Measurements from ENCODE around the gene FRMD4A.
"Not testable (repeated sequence)": the region's sequence is repeated elsewhere in the genome, so short reads cannot be mapped to it uniquely, and the experiment has no call there.

Gene FRMD4A

DNA sequence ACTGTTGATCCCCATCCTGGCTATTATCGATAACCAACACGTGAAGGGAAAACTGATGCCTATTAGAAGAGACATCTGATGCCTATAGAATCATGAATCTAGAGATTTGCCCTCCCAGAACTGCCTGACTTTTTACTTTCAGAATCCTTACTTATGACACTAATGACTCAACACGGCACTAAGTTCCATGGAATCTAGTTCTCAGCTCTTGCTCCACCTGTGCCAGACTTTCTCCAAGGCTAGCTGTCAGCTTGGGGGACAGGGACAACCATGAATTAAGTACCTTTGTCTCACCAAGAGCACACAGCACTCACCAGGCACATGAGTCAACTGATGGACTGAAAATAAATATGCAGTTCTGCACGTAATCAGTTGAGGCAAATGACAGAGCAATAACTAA, 184.2 kb downstream of the FRMD4A start:
- DNase-seq (ENCODE audit: low read depth), result no peak

DNA sequence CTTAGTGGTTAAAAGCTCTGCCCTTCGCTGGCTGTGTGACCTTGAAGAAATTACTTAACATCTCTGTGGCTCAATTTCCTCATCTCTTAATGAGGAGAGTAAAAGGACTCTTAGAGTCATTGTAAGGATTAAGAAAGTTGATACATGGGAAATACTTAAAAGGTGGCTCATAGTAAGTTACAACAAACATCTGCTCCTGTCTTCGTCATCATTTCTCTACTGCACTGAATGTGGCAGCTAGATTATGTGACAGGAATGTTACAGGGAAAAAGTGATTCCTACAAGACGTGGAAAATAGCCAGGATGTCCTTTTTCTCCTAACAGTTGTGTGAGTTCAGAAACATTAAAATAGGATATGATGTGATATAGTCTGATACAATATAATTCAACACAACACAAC, 184.7 kb downstream of the FRMD4A start:
- DNase-seq (ENCODE audit: low read depth), result no peak

DNA sequence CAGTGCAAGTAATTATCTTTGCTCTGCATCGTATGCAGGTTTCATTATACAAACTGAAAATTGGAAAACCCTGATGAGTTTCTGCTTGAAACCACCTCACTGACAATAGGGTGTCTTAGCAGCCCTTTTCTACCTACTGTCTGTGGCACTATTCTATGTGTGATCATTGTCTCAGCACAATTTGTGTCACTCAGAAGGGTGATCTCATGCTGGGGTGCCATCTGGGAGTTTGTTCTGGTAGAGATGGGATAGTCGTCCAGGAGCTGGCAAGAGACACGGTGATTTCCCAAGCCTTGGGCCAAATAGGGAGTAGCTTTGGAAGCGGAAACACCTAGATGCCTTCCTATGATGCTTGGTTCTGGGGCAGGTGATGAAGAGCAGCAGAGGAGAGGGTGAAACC, 186.3 kb downstream of the FRMD4A start:
- no peak for DNase-seq (ENCODE audit: low read depth)

DNA sequence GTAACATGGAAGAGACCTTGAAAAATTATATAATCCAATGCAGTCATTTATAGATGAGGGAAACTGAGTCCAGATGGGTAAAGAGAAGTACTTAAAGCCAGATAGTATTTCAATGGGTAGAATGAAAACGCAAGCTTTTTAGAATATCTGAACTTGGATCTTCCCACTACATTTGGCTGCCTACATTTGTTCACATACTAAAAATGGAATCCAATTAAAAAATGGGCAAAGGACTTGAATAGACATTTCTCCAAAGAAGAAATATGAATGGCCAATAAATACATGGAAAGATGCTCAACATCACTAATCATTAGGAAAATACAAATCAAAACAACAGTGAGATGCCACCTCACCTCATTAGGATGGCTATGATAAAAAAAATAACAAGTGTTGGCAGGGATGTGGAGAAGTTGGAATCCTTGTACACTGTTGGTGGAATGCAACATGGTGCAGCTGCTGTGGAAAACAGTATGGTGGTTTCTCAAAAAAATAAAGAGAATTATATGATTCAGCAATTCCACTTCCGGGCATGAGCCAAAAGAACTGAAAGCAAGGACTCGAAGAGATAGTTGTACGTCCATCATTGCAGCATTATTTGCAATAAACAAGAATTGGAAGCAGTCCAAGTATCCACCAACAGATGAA, 188.0 kb downstream of the FRMD4A start:
- DNase-seq (ENCODE audit: low read depth), result no peak

DNA sequence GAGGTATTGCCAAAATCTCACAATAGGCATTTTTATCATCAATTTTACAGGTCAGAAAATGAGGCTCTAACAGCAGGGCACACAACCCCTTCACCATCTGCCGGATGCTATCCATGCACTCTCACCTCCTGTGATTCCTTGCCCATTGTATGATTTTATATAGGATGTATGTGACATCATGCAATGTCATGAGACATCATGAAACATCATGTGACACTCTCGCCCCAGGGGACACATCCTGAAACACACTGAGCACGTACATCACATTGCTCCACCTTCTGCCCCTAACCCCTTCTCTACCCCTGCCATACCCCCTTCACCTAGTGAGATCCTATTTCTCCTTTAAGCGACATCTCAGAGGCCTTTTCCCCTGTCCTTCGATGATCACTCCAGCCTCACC, 189.4 kb downstream of the FRMD4A start:
- no peak for DNase-seq (ENCODE audit: low read depth)

DNA sequence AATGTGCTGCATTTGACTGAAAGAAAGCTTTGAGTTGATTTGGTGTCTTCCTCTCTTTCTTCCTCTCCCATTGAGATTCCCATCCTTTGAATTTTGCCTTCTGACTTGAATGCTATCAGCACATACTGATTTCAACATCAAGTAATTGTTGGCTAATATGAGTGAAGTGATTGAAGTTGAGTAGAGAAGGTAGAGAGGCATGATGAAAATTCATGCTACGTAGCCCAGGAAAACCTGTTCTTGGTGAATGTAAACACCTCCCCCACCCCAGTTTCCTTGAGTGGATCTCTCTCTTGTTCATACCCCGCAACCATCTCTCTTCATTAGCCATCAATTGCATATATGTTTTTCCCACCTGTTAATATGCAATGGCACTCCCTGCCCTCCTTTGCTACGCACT, 193.3 kb downstream of the FRMD4A start:
- no peak for DNase-seq (ENCODE audit: low read depth)

DNA sequence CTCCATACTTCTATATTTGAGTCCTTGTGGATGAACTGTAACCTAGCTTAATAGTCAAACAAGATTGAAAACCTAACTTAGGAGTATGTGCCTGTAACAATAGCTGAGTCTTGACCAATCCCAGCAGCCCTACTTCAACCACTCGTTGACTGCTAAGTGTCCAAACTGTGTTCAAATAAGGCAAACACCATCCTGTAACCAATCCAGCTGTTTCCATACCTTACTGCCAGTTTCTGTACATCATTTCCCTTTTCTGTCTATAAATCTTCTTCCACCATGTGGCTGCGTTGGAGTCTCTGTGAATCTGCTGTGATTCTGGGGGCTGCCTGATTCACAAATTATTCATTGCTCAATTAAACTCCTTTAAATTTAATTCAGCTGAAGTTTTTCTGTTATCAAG, 195.5 kb downstream of the FRMD4A start:
- DNase-seq (ENCODE audit: low read depth), result not testable (repeated sequence)

DNA sequence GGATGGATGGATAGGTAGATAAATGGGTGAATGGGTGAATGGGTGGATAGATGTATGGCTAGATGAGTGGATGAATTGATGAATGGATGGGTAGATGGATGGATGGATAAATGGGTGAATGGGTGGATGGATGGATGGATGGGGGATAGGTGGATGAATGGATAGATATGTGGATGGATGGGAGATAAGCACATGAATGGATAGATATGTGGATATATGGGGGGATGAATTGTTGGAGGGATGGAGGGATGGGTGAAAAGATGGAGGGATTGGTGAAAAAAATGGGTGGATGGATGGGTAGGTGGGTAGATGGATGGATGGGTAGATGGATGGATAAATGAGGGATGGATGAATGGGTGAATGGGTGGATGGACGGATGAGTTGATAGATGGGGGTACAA, 196.4 kb downstream of the FRMD4A start:
- DNase-seq (ENCODE audit: low read depth), result no peak

DNA sequence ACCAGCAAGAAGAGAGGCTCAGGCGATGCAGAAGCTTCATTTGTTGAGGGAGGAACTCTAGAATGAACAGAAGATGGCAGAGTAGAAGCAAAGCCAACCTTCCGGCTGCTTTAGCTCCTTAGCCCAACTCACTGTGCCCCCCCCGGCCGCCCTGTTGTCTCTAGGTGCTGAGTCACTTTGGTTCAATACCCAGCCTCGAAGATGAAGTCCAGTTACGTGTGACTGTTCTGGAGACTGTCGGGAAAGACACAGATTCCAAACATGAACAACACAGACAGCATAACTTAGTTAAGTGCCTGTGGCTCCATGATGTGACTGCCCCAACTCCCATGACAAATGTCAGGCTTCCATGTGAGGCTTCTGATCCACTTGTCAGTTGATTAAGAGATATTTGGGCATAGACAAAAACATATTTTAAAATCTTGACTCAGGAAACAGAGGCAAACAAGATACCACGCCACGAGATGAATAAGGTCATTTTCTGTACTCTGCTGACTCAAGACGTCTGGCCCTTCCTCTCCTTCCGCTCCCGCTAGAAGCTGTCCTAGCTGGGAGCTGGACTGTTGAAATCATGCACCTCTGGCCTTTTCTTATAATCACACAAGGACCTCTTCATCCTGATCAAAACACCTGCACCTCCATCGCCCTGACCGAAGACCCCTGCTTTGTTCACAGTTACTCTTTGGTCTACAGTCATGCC, 199.3 kb downstream of the FRMD4A start:
- no peak for DNase-seq (ENCODE audit: low read depth)

DNA sequence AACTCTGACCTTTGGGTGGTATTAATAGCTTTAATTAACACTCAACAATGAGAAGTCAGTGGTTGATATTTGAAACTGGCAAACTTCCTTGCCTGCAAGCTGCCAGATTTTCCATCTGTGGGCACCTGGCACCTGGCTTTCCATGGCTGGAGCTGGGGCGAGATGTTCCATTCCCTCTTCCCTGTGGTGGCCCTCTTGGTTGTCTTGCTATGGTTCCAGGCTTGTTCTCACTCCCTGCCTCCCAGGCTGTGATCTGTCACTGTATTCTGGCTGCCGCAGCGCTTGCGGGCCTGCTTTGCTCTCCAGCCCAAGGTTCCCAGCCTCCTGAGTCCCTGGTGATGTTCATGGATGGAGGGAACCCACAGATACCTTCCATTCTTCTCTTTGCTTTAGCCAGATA, 201.0 kb downstream of the FRMD4A start:
- no peak for DNase-seq (ENCODE audit: low read depth)

DNA sequence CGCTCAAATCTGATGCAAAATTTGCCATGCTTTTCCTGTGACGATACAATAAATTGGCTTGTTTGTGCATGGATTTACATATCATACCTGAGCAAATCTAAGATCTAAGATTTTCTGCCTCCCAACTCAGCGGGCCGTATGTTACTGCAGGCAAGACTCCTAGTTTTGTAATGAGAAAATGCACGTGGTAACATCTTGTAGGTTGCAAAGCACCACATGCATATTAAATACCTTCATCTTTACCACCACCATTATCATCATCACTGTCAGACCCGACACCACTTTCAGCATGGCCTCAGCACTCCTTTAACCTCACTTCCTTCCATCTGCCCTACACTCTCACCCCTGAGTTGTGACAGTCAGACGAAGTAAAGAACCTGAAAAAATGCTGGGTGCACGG, 202.2 kb downstream of the FRMD4A start:
- DNase-seq (ENCODE audit: low read depth), result no peak

DNA sequence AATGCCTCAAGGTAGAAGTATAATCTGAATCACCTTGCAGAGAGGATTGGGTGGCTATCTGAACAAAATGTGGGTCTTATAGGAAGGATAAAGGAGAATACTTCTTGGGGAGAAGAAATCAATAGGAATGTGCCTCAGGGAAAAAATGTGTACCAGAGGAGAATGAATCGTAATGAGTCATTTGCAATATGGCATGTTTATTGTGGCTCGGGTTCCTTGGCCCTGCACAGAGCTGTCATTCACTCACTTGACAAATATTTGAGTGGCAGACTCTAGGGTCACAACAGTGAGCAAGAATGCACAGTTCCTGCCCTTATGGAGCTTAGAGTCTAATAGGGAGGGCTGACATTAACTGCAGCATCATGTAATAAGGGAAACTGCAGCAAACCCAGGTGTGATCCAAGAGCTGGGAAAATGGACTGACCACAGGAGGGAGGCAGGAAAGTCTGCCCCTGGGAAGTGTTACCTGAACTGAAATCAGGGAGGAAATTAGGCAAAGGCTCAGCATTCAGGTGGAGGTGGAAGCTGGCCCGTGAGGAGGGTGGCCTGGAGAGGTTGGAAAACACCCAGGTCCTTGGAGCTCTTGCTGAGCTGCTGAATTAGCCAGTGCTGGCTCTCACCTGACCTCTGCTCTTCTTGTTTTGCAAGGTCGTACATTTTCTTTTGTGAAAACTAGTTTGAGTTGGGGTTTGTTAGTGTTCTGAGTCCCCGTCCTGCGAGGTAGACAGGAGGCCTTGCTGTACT, 203.9 kb downstream of the FRMD4A start:
- DNase-seq (ENCODE audit: low read depth), result peak; percentile 14

DNA sequence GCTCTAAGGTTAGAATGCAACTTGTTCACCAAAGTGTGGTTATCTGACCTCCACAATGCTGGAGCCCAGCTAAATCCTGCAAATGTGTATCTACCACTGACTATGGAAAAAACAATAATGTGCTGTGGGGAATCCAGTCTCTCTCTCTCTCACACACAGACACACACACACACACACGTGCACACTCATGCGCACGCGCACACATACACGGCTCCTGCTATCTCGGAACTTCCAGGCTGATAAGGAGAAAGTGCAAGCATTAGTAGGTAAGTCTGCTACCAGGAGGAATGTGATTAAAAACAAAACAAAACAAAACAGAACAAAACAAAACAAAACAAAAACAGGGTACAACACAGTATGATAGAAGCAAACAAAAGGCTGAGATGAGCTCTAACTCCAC, 205.2 kb downstream of the FRMD4A start:
- no peak for DNase-seq (ENCODE audit: low read depth)

DNA sequence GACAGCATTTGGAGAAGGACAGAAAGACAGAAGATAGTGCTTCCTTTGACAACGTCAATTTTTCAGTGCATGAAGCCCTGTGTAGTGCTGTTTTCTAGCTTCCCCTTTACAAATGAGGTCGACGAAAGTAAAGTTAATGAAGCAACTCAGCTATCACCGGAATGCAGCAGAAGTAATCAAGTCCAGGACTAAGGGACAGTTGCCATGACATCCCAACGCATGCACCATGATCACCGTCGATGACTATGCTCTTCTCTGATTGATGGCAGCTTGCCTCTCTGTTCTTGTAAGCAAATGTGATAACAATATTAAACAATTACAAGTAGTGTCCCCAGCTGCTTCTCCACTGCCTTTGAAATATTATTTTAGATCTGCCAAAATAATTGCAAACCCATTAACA, 205.8 kb downstream of the FRMD4A start:
- DNase-seq (ENCODE audit: low read depth), result no peak

DNA sequence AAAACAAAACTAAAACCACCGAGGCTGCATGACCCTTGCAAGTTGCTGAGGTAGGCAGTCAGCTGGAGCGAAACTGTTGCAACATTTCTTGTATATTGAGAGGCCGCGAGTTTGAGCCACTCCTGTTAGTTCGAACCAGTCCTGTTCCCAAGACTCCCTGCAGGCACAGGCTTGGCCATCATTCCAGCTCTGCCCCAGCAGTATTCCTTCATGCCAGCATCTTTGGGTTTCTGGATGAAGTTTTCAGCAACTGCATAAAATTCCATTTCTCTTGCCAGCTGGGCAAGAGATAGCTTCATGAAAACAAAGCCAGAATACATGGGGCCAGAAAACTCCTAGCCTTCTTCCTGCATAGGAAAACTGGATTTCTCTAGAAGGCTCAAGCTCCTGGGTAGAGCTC, 207.6 kb downstream of the FRMD4A start:
- no peak for DNase-seq (ENCODE audit: low read depth)

DNA sequence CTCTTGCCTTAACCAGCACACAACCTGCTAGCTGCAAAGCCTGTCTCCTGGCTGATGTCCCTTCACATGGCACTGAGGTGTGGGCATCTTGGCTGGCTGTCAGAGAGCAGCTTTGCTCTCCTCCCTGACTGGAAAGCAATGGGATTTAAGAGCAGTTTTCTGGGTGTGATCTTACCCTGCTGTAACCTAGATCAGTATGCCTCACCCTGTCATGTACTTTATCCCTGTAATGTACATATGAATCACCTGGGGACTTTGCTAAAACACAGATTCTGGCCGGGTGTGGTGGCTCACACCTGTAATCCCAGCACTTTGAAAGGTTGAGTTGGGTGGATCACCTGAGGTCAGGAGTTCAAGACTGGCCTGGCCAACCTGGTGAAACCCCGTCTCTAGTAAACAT, 209.9 kb downstream of the FRMD4A start:
- no peak for DNase-seq (ENCODE audit: low read depth)

DNA sequence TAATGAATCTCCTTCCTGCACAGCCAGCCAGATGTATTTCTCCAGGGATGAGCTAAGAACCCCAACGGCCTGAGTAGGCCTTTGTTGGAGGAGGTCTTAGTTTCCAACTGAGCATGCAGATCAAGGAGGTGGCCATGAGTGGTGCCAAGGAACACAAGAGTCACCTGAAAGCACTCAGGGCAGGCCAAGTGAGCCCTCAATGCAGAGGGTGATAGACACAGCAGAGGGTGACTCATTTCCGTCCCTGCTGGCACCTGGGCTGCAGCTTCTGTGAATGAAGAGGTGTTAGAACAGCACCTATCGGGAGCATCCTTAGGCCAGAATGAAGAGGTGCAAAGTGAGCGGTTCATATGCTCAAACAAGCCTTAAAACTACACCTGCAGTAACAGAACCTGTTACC, 211.8 kb downstream of the FRMD4A start:
- no peak for DNase-seq (ENCODE audit: low read depth)

DNA sequence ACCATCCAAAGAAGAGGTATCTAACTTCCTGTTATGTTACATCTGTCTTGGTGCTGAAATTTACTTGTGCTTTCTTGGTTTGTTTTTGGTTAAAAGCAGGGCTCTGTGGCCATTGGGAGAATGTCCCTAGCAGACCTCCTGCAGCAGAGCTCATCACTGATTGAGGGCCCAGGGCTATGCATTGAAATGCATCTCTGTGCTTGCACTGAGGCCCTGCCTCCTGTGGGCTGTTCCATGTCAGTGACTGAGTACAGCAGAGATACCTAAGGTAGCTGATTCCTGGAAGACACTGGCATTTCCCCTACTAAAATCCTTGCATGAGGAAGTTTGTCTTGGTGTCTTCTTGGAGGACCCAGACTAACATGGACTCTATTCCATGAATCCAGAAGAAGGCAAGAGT, 213.9 kb downstream of the FRMD4A start:
- DNase-seq (ENCODE audit: low read depth), result no peak

DNA sequence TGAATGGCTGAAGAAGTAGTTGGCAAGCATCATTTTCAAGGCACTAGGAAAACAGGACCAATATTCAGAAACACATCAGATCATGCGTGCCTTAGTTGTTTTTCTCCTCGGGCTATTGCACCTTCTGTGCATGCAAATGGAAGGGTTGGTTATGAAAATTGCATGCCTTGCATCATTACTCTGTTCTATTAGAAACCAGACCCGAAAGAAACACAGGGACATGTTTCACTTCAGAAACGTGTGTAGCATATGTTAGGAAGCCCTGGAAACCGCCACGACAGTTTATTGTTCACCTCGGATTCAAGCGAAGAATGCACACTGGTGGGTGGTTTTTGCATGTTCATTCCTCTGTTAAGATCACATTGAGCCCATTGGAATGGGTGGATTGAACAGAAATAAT, 214.7 kb downstream of the FRMD4A start:
- DNase-seq (ENCODE audit: low read depth), result no peak

DNA sequence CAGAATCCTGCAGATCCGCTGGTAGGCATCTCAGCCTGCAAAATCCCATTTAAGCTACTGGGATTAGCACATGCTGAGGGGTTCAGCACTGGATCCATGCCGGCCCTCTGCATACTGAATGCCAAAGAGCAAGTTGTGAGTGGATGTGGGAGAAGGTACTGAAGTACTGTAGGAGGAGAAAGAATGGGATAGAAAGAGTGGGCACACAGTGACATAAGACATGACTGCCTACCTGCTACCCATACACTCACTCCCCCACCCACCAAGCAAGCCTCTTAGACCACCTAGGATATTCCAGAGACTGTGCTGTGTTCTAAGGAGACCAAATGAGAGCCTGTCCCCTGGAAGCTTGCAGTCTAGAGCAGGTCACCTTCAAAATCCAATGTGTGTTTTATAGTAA, 215.9 kb downstream of the FRMD4A start:
- DNase-seq (ENCODE audit: low read depth), result no peak

DNA sequence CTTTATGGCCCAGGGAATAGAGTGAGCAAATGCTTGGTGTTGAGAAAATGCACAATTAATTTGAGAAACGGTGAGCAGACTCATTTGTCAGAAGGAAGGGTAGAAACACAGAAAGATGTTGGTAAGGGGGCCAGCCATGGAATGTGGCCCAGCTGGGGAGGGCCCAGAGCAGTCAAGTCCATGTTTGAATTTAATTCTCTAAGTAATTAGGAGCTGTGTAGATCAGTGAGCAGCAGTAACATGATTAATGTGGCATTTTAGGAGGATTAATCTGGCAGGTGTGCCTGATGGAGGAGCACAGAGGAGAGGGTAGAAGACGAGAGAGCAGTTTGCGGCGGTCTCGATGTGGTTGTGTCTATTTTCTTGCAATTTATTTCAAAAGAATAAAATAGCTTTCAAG, 218.7 kb downstream of the FRMD4A start:
- DNase-seq (ENCODE audit: low read depth), result no peak

DNA sequence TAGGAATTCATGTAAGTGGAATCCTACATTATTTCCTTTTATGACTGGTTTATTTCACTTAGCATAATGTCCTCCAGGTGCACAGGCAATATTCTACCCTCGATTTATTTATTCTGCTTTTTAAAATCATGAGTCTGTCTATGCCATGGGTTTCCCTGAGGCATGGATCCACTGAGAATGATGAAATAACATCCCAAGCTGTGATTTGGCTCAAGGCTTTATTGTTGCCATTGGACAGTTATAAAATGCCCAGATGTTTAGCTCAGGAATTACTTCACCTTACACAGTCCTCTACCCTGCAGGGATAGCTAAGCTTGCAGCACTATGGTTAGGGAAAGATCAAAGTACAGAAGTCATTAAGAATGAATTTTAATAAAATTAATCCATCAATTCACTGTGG, 219.5 kb downstream of the FRMD4A start:
- DNase-seq (ENCODE audit: low read depth), result no peak

DNA sequence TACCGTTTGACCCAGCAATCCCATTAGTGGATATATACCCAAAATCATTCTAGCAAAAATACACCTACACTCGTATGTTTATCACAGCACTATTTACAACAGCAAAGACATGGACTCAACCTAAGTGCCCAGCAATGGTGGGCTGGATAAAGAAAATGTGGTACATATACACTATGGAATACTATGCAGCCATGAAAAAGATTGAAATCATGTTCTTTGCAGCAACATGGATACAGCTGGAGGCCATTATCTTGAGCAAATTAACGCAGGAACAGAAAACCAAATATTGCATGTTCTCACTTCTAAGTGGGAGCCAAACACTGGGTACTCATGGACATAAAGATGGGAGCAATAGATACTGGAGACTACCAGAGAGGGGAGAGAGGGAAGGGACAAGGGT, 223.9 kb downstream of the FRMD4A start:
- no peak for DNase-seq (ENCODE audit: low read depth)

DNA sequence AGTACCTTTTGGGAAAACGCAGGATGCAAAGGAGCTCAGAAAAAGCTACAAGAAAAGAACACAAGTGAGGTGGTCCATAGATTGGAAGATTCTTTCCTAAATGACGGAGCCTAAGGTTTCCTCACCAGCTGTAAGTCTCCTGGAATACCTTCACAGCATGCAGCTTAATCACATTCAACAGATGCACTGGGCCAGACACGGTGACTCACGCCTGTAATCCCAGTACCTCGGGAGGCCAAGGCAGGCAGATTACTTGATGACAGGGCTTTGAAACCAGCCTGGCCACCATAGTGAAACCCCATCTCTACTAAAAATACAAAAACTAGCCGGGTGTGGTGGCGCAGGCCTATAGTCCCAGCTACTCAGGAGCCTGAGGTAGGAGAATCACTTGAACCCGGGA, 228.7 kb downstream of the FRMD4A start:
- no peak for DNase-seq (ENCODE audit: low read depth)

Data from stromal cell of bone marrow (primary cell).